A549 (cell line): Measurements from ENCODE around the gene KDM6A. TPM values are rescaled to one million over a fixed set of nuclear protein-coding genes. Genes with fewer than 3 reads are reported as not detected.

Experiments used
- ATAC-seq, 2 experiments: fragments of 200-7000 bp in 1 of 2; fragments of >200 bp in 1 of 2; cut with Nextera tagmentation in 1 of 2; cut with Tn5 transposase in 1 of 2; 3 replicates each; pipeline versions ENCODE4 v1.8.0 to v1.9.1; 2018 to 2020; ENCODE audit warnings: mild to moderate bottlenecking in 1 of 2, moderate library complexity in 1 of 2
- CTCF ChIA-PET: fragments of 300-600 bp; sonication (Branson Sonifier 250); formaldehyde crosslinking; extraction: SDS; loops from one replicate; lab custom pipeline; 2021; ENCODE audit warnings: antibody characterized with exemption, inconsistent platforms; lab: Yijun Ruan, JAX
- POLR2A ChIA-PET: fragments of 350-600 bp; formaldehyde crosslinking; extraction: SDS; loops from one replicate; lab custom pipeline; 2021; ENCODE audit warnings: antibody characterized with exemption, inconsistent platforms; lab: Yijun Ruan, JAX
- DNase-seq, 2 experiments: peaks; one replicate each; pipeline versions ENCODE4 v3.0.0 to v3.0.0-alpha.2; 2011 to 2016; ENCODE audit warnings: low read depth in 1 of 2, low spot score in 1 of 2
- FAIRE-seq: peaks from 2 replicates; lab custom pipeline; 2011; peaks lifted over from hg19 to GRCh38; lab: Jason Lieb, UNC
- H3K27ac ChIP-seq, 2 experiments: fragments of >200 bp; sonication (Bioruptor Twin); formaldehyde crosslinking; 3 replicates each; pipeline ENCODE4 v1.5.1; 2016 to 2017
- H3K4me1 ChIP-seq: fragments of >200 bp; sonication (Bioruptor Twin); formaldehyde crosslinking; 3 replicates; pipeline ENCODE4 v1.6.1; 2016
- H3K4me2 ChIP-seq: fragments of >200 bp; sonication (Bioruptor Twin); formaldehyde crosslinking; 3 replicates; pipeline ENCODE4 v1.6.1; 2016
- H3K4me3 ChIP-seq: fragments of >200 bp; sonication (Bioruptor Twin); formaldehyde crosslinking; 3 replicates; pipeline ENCODE4 v1.5.1; 2016
- H3K9me3 ChIP-seq: fragments of >200 bp; sonication (Bioruptor Twin); formaldehyde crosslinking; 3 replicates; pipeline ENCODE4 v1.6.1; 2016
- BCL3 ChIP-seq: fragments of >200 bp; sonication (Bioruptor Twin); formaldehyde crosslinking; IDR thresholded peaks from 3 replicates; pipeline ENCODE4 v1.6.1; 2016
- CEBPB ChIP-seq, 2 experiments: fragments of >200 bp in 1 of 2; sonication (Bioruptor Twin) in 1 of 2; formaldehyde crosslinking in 1 of 2; IDR thresholded peaks; 2 replicates each; pipeline ENCODE4 v1.6.1; 2012 to 2016
- CHD4 ChIP-seq: fragments of 200-600 bp; sonication (generic); IDR thresholded peaks from 2 replicates; pipeline ENCODE4 v1.6.1; 2016; ENCODE audit warnings: antibody characterized with exemption, mild to moderate bottlenecking, borderline replicate concordance
- E2F6 ChIP-seq: IDR thresholded peaks from 2 replicates; pipeline ENCODE4 v1.6.1; 2012; ENCODE audit warnings: low read depth, borderline replicate concordance
- EHF ChIP-seq: fragments of 250-450 bp; sonication (Bioruptor Pico); IDR thresholded peaks from 2 replicates; pipeline ENCODE4 v1.5.0; 2020; ENCODE audit warnings: mild to moderate bottlenecking
- EHMT2 ChIP-seq: fragments of 200-600 bp; sonication (generic); IDR thresholded peaks from 2 replicates; pipeline ENCODE4 v1.6.1; 2016; ENCODE audit warnings: antibody characterized with exemption, low read depth, mild to moderate bottlenecking, moderate library complexity
- EP300 ChIP-seq, 2 experiments: fragments of >200 bp; sonication (Bioruptor Twin); formaldehyde crosslinking; IDR thresholded peaks; 2 replicates in 1 of 2; 3 replicates in 1 of 2; pipeline ENCODE4 v1.6.1; 2016 to 2017
- FOSL2 ChIP-seq, 2 experiments: fragments of 450-650 bp in 1 of 2; fragments of >200 bp in 1 of 2; sonication (Bioruptor Twin) in 1 of 2; formaldehyde crosslinking; IDR thresholded peaks; 2 replicates each; pipeline versions ENCODE4 v1.5.0 to v1.6.1; 2016 to 2020; ENCODE audit warnings: mild to moderate bottlenecking in 1 of 2, moderate library complexity in 1 of 2
- HES2 ChIP-seq: fragments of >200 bp; sonication (Bioruptor Twin); formaldehyde crosslinking; IDR thresholded peaks from 2 replicates; pipeline ENCODE4 v1.6.1; 2016
- HMGXB4 ChIP-seq: fragments of 250-450 bp; sonication (Bioruptor Pico); IDR thresholded peaks from 2 replicates; pipeline ENCODE4 v1.5.0; 2021; ENCODE audit warnings: mild to moderate bottlenecking, moderate library complexity, borderline replicate concordance
- HOXA7 ChIP-seq: fragments of 250-450 bp; sonication (Bioruptor Pico); IDR thresholded peaks from 2 replicates; pipeline ENCODE4 v1.5.0; 2020; ENCODE audit warnings: mild to moderate bottlenecking, moderate library complexity
- HOXB5 ChIP-seq: fragments of 250-450 bp; sonication (Bioruptor Pico); IDR thresholded peaks from 2 replicates; pipeline ENCODE4 v1.5.0; 2020; ENCODE audit warnings: mild to moderate bottlenecking, moderate library complexity
- KDM1A ChIP-seq: fragments of 200-600 bp; sonication (generic); IDR thresholded peaks from 2 replicates; pipeline ENCODE4 v1.6.1; 2016; ENCODE audit warnings: low read depth, mild to moderate bottlenecking
- KDM5A ChIP-seq: fragments of 200-600 bp; sonication (generic); IDR thresholded peaks from 2 replicates; pipeline ENCODE4 v1.6.1; 2016; ENCODE audit warnings: antibody characterized with exemption, mild to moderate bottlenecking
- MAFK ChIP-seq: fragments of 450-650 bp; IDR thresholded peaks from 2 replicates; pipeline ENCODE4 v1.6.1; 2014; ENCODE audit not compliant: partially characterized antibody
- MAX ChIP-seq: IDR thresholded peaks from 2 replicates; pipeline ENCODE4 v1.6.1; 2012
- NPAS2 ChIP-seq: fragments of 250-450 bp; sonication (Bioruptor Pico); IDR thresholded peaks from 2 replicates; pipeline ENCODE4 v1.8.0; 2022; ENCODE audit warnings: mild to moderate bottlenecking, moderate library complexity, borderline replicate concordance
- NR3C1 ChIP-seq: fragments of >200 bp; sonication (Bioruptor Twin); formaldehyde crosslinking; IDR thresholded peaks from 3 replicates; pipeline ENCODE4 v1.6.1; 2017
- PHF8 ChIP-seq: fragments of 200-600 bp; sonication (generic); IDR thresholded peaks from 2 replicates; pipeline ENCODE4 v1.6.1; 2016; ENCODE audit warnings: low read depth, mild to moderate bottlenecking, antibody characterized with exemption, moderate library complexity, borderline replicate concordance
- RAD21 ChIP-seq, 2 experiments: fragments of >200 bp in 1 of 2; sonication (Bioruptor Twin) in 1 of 2; formaldehyde crosslinking in 1 of 2; IDR thresholded peaks in 1 of 2; conservative IDR thresholded peaks in 1 of 2; 2 replicates in 1 of 2; 3 replicates in 1 of 2; pipeline ENCODE4 v1.6.1; 2012 to 2018; ENCODE audit warnings: inconsistent platforms in 1 of 2
- RCOR1 ChIP-seq: fragments of 150-350 bp; IDR thresholded peaks from 2 replicates; pipeline ENCODE4 v1.6.1; 2014; ENCODE audit warnings: antibody characterized with exemption, low read length, low read depth
- REST ChIP-seq: fragments of 200-600 bp; sonication (generic); IDR thresholded peaks from 2 replicates; pipeline ENCODE4 v1.6.1; 2016; ENCODE audit warnings: antibody characterized with exemption, mild to moderate bottlenecking, moderate library complexity
- RNF2 ChIP-seq: fragments of 200-600 bp; sonication (generic); IDR thresholded peaks from 2 replicates; pipeline ENCODE4 v1.6.1; 2016; ENCODE audit warnings: low read depth, mild to moderate bottlenecking, antibody characterized with exemption, moderate library complexity, borderline replicate concordance
- SMC3 ChIP-seq: fragments of >200 bp; sonication (Bioruptor Twin); formaldehyde crosslinking; IDR thresholded peaks from 3 replicates; pipeline ENCODE4 v1.6.1; 2018; ENCODE audit warnings: inconsistent platforms
- ZNF302 ChIP-seq: fragments of 250-450 bp; sonication (Bioruptor Pico); IDR thresholded peaks from 2 replicates; pipeline ENCODE4 v1.9.0; 2021; ENCODE audit warnings: inconsistent platforms, mild to moderate bottlenecking, moderate library complexity
- WGBS: methylation state at CpG from one replicate; pipeline ENCODE4 v1.1.6; 2017; ENCODE audit errors: missing lambda C conversion rate; 5-methylcytosine and 5-hydroxymethylcytosine counted together
- polyA plus RNA-seq, 4 experiments: library from polyadenylated mRNA; depleted of rRNA in 3 of 4; stranded (reverse); fragments of >200 nt; fragmentation: RNase III in 1 of 4; extraction: RNeasy Plus Mini Kit Qiagen cat#74134 plus additional on column Dnase treatment in 1 of 4; gene quantifications; 2 replicates in 3 of 4; 3 replicates in 1 of 4; pipeline ENCODE4 v1.2.3, GENCODE V29; 2011 to 2017

Gene KDM6A
- polyA plus RNA-seq, 2 of the 4 experiments (the other 2 are of a cell fraction) = 9.3 to 18.4 TPM

- POLR2A ChIA-PET = no interaction called here
- Histone ChIP-seq H3K4me3 (peak overlapping the region; percentile 79), H3K27ac (peak overlapping the region in 1 of 2 experiments; percentile 100; a peak in 3 of 6 replicates), H3K4me2 (peak overlapping the region; percentile 86), H3K4me1 (0 out of 3 replicates have a peak, but pooled peaks cover 13% of the 10 kb centered on the region), H3K9me3 (no peaks in the 10 kb centered on the region)
- TF ChIP-seq EHF (CRISPR knock-in tag) (no peak), MAFK (peak; percentile 77)
- no peak for DNase-seq
- CTCF ChIA-PET = interaction anchor here (1.3 kb wide), 1 partner anchor 30 kb away, joined by 4 read pairs; no protein-coding TSS in a partner anchor
- no peak for ATAC-seq
- WGBS = 24% methylated on average over 5 of the region's 5 CpGs
- peak; percentile 78 for FAIRE-seq
Observed at GRCh38 chrX:44875185-44875489, 2.1 kb downstream of the KDM6A start.

- H3K4me3 ChIP-seq = no peak overlapping the region
- TF ChIP-seq KDM5A = no peak
- no peak for TF ChIP-seq SMC3
- TF ChIP-seq CHD4 = no peak
- no peak for TF ChIP-seq MAX
- TF ChIP-seq EHMT2 = no peak
- TF ChIP-seq EHF (CRISPR knock-in tag) = no peak
- TF ChIP-seq HMGXB4 (CRISPR knock-in tag) = no peak
- no peak for TF ChIP-seq NPAS2 (CRISPR knock-in tag)
- TF ChIP-seq KDM1A = no peak
- H3K9me3 ChIP-seq = no peaks in the 10 kb centered on the region
- H3K27ac ChIP-seq = no peak overlapping the region
- DNase-seq (no peak), ATAC-seq (no peak), FAIRE-seq (peak; percentile 23)
- 0 out of 3 replicates have a peak, but pooled peaks cover 13% of the 10 kb centered on the region for H3K4me1 ChIP-seq
- ChIA-PET CTCF (interaction anchor here (0.7 to 1.3 kb wide), 2 partner anchors 29 to 917 kb away, joined by 3 to 4 read pairs; no protein-coding TSS in a partner anchor), POLR2A (no interaction called here)
- peak overlapping the region; percentile 86 for H3K4me2 ChIP-seq
- 42% methylated on average over 4 of the region's 4 CpGs for WGBS
Observed at GRCh38 chrX:44876086-44876485, 3.1 kb downstream of the KDM6A start.

- DNase-seq = no peak
- no peak for TF ChIP-seq NR3C1
- TF ChIP-seq ZNF302 (CRISPR knock-in tag) = no peak
- no peak for TF ChIP-seq HOXA7
- no peak for TF ChIP-seq BCL3
- no peak for TF ChIP-seq REST
- TF ChIP-seq CEBPB (IDR thresholded peaks at IDR 0.05) = no peak
- no peak for TF ChIP-seq RNF2
- TF ChIP-seq FOSL2 (IDR thresholded peaks at IDR 0.05) = no peak
- TF ChIP-seq FOSL2 (CRISPR knock-in tag; IDR thresholded peaks at IDR 0.05) = no peak
- no peak for TF ChIP-seq RAD21 (conservative IDR thresholded peaks at IDR 0.05 in 1 of 2, IDR thresholded peaks at IDR 0.05 in 1 of 2)
- no peak for TF ChIP-seq PHF8
- TF ChIP-seq EP300 (IDR thresholded peaks at IDR 0.05) = no peak
- TF ChIP-seq E2F6 = no peak
- no peak for TF ChIP-seq RCOR1
- no peak for TF ChIP-seq HES2
- TF ChIP-seq HOXB5 (CRISPR knock-in tag) = no peak
- FAIRE-seq = peak; percentile 90
- POLR2A ChIA-PET = interaction anchor here (0.6 kb wide), 1 partner anchor 237 kb away, joined by 5 read pairs; no protein-coding TSS in a partner anchor
- Histone ChIP-seq H3K9me3 (no peaks in the 10 kb centered on the region), H3K4me2 (no peak overlapping the region; the same call in 2 of the 3 replicates), H3K4me1 (0 out of 3 replicates have a peak, but pooled peaks cover 13% of the 10 kb centered on the region), H3K4me3 (no peak overlapping the region), H3K27ac (no peak overlapping the region)
- CTCF ChIA-PET = no interaction called here
- no peak for ATAC-seq
- 94% methylated on average over 19 of the region's 19 CpGs for WGBS
Observed at GRCh38 chrX:44876767-44877166, 3.8 kb downstream of the KDM6A start.
